Left lung (tissue), 10 donors: ENCODE results near the gene E2F3. TPM values are rescaled to one million over a fixed set of nuclear protein-coding genes. Genes with fewer than 3 reads are reported as not detected.

ENCODE experiments used
- ATAC-seq: fragments of 200-7000 bp; cut with Tn5 transposase; one replicate; pipeline ENCODE4 v1.9.1; 2020; ENCODE audit warnings: moderate library complexity
- DNase-seq, 4 donors: peaks; one replicate each; pipeline ENCODE4 v3.0.0-alpha.2; 2013 to 2020
- H3K27ac ChIP-seq, 2 donors: fragments of 200-600 bp; sonication (generic) in 1 of 2; one replicate each; pipeline versions ENCODE4 v1.5.0 to v1.8.0; 2020 to 2021
- H3K27me3 ChIP-seq, 2 donors: fragments of 200-600 bp; sonication (generic) in 1 of 2; one replicate each; pipeline versions ENCODE4 v1.5.0 to v1.8.0; 2020 to 2021
- H3K36me3 ChIP-seq, 2 donors: fragments of 200-600 bp; sonication (generic) in 1 of 2; one replicate each; pipeline versions ENCODE4 v1.5.0 to v1.8.0; 2020 to 2021
- H3K4me1 ChIP-seq, 2 donors: fragments of 200-600 bp; one replicate each; pipeline ENCODE4 v1.8.0; 2021
- H3K4me3 ChIP-seq, 2 donors: fragments of 200-600 bp; sonication (generic) in 1 of 2; one replicate each; pipeline versions ENCODE4 v1.5.0 to v1.8.0; 2020 to 2021; ENCODE audit warnings: mild to moderate bottlenecking in 1 of 2
- H3K9me3 ChIP-seq, 2 donors: fragments of 200-600 bp; sonication (generic) in 1 of 2; one replicate each; pipeline versions ENCODE4 v1.5.0 to v1.8.0; 2020 to 2021
- intact Hi-C, 2 donors: fragments of 100-400 bp; cut with DNase I; formaldehyde crosslinking; loops; one replicate each; pipeline versions ENCODE4 v1.11.2 to v1.14.2; 2022
- polyA plus RNA-seq, 6 donors: library from polyadenylated mRNA; unstranded; fragments of 120-200 nt; gene quantifications; one replicate each; pipeline ENCODE4 v1.2.1, GENCODE V29; 2013; ENCODE audit not compliant: insufficient read length in 6 of 6
- total RNA-seq, 2 donors: library from RNA; stranded (reverse); fragmentation: NEBNext Ultra II Directional; extraction: Animal tissue kit (Norgen Biotek cat#: 25700); gene quantifications; one replicate each; pipeline ENCODE4 v1.2.1, GENCODE V29; 2021
- TF ChIP-seq, protein P1 (sequence below), 2 donors: fragments of 200-600 bp; sonication (generic) in 1 of 2; IDR thresholded peaks; one replicate each; pipeline versions ENCODE4 v1.5.0 to v1.8.0; 2021; ENCODE audit warnings: antibody characterized with exemption in 2 of 2
- donor health status: DM: no; HTN: yes; CAD: no.
- donor health status: DM: no; HTN: no; CAD: no.

The E2F3 gene
- total and polyA plus RNA-seq, 8 donors, result 11.4 to 18.6 (median 15.1) TPM

DNA sequence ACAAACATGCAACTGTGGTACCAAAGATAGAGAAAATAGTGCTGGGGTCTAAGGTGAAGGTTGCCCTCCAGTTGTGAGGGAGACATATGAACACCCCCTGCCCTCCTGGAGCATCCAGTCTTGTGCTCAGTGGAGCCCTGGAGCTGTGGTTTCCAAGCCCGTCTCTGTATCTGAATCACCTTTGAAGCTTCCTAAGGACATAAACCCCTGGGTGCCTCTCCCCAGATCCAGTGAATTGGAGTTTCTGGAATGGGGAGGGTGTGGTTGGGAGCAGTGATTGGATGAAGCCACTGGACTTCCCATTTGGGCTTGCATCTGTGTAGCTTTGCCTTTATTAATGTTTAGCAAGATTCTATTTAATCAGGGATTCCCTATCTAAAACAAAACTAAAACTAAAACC, 22.4 kb upstream of the E2F3 start:
- no peak overlapping the region for H3K27ac ChIP-seq
- H3K9me3 ChIP-seq, result no peaks in the 10 kb centered on the region
- TF ChIP-seq, protein P1, sequence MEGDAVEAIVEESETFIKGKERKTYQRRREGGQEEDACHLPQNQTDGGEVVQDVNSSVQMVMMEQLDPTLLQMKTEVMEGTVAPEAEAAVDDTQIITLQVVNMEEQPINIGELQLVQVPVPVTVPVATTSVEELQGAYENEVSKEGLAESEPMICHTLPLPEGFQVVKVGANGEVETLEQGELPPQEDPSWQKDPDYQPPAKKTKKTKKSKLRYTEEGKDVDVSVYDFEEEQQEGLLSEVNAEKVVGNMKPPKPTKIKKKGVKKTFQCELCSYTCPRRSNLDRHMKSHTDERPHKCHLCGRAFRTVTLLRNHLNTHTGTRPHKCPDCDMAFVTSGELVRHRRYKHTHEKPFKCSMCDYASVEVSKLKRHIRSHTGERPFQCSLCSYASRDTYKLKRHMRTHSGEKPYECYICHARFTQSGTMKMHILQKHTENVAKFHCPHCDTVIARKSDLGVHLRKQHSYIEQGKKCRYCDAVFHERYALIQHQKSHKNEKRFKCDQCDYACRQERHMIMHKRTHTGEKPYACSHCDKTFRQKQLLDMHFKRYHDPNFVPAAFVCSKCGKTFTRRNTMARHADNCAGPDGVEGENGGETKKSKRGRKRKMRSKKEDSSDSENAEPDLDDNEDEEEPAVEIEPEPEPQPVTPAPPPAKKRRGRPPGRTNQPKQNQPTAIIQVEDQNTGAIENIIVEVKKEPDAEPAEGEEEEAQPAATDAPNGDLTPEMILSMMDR (IDR thresholded peaks at IDR 0.05), result no peak

DNA sequence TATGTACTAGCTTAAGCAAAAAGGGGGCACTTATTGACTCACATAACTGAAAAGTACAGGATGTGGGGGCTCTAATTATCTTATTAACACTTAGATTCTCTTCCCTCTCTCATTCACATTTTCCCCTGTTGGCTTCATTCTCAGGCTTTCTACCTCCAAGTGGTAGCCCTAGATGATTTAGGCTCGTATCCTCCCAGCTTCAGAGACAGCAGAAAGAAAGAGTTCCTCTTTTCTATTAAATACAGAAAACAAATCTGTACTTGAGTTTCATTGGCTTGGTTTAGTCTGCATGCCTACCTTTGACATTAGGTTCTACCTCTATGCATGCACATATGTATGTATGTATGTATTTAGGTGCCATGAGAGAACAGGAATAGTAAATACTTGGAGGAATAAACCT, 15.5 kb upstream of the E2F3 start:
- Histone ChIP-seq H3K27ac (no peak overlapping the region), H3K4me3 (no peak overlapping the region), H3K36me3 (no peaks in the 10 kb centered on the region), H3K9me3 (no peaks in the 10 kb centered on the region), H3K27me3 (no peaks in the 10 kb centered on the region), H3K4me1 (no peaks in the 10 kb centered on the region)
- TF ChIP-seq, protein P1 (IDR thresholded peaks at IDR 0.05), result no peak
- intact Hi-C loops, result no loop called here
- DNase-seq (no peak), ATAC-seq (no peak)

More for the DNA sequence above, 22.4 kb upstream of the E2F3 start:
- Histone ChIP-seq H3K4me1 (no peaks in the 10 kb centered on the region), H3K27me3 (no peaks in the 10 kb centered on the region), H3K4me3 (no peak overlapping the region), H3K36me3 (no peaks in the 10 kb centered on the region)
- ATAC-seq, result no peak
- DNase-seq, result no peak
- intact Hi-C loops, result no loop called here

DNA sequence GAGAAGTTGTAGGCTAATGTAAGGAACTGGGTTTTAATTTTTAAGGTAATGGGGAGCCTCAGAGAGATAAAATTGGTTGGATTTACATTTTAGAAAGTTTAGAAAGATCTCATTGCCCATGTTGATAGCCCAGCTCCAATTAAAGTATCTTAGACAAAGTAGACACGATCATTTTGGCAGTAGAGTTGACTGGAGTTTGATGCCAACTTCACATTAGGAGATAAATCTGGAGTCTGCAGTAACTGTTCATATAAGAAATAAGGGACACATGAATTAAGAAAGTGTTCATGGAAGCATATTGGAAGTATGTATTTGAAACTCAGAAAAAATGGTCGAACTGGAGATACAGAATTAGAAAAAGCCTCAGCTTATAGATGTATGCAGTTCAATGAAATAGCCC, 12.6 kb upstream of the E2F3 start:
- Histone ChIP-seq H3K4me3 (no peak overlapping the region), H3K27ac (no peak overlapping the region), H3K27me3 (peaks cover 0 to under 1% of the 10 kb centered on the region in 2 donors), H3K4me1 (no peaks in the 10 kb centered on the region), H3K36me3 (no peaks in the 10 kb centered on the region), H3K9me3 (no peaks in the 10 kb centered on the region)
- TF ChIP-seq, protein P1 (IDR thresholded peaks at IDR 0.05), result no peak
- no peak for DNase-seq
- no peak for ATAC-seq
- intact Hi-C loops, result no loop called here

DNA sequence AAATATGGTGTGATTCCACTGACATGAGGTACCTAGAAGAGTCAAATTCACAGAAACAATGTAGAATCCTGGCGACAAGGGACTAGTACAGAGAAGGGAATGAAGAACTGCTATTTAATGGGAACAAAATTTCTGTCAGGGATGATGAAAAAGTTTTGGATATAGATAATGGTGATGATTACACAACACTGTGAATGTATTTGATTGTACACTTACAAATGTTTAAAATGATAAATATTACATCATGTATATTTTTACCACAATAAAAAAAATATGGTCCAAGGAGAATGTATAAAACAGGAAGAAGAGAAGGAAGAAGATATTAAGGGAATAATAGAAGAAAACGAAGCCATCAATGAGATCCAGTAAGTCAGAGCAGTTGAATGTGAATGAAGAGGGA, 8.4 kb upstream of the E2F3 start:
- H3K9me3 ChIP-seq, result no peaks in the 10 kb centered on the region
- H3K27ac ChIP-seq, result no peak overlapping the region
- intact Hi-C loops, result no loop called here
- peaks cover 0 to 9% of the 10 kb centered on the region in 2 donors for H3K27me3 ChIP-seq
- ATAC-seq (no peak), DNase-seq (no peak)
- H3K4me3 ChIP-seq, result no peak overlapping the region
- TF ChIP-seq, protein P1 (IDR thresholded peaks at IDR 0.05), result no peak
- H3K36me3 ChIP-seq, result no peaks in the 10 kb centered on the region
- no peaks in the 10 kb centered on the region for H3K4me1 ChIP-seq

DNA sequence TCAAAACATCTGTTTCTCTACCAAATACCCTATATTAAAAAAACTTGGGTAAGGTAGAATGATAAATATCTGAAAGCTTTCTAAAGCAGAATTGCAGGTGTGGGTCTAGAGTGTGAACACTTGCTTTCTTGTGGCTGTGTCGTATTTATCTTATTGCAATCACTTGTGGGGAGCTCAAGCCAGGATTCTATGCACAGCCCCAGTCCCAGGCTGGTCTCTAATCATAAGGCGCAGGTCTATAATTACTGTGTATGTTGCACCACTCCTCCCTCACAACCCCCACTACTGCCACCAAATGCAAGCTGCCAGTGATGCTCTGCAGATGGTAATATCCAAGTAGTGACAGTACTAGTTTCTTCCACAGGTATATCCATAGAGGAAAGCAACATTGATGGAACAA, 2.2 kb upstream of the E2F3 start:
- ATAC-seq (no peak), DNase-seq (no peak)
- Histone ChIP-seq H3K9me3 (no peaks in the 10 kb centered on the region), H3K27ac (no peak overlapping the region), H3K27me3 (peaks cover 0 to 5% of the 10 kb centered on the region in 2 donors), H3K4me3 (no peak overlapping the region), H3K4me1 (peaks cover 0 to 14% of the 10 kb centered on the region in 2 donors), H3K36me3 (no peaks in the 10 kb centered on the region)
- TF ChIP-seq, protein P1 (IDR thresholded peaks at IDR 0.05), result no peak
- intact Hi-C loops, result no loop called here
